Measurements from ENCODE around the gene ZIC1. TPM values are rescaled to one million over a fixed set of nuclear protein-coding genes. Genes with fewer than 3 reads are reported as not detected.

Gene ZIC1
- total RNA-seq, 1 experiment from 2014 or later = 0.36 TPM

GRCh38 chr3:147367676-147368075 lies 41.5 kb upstream of the ZIC1 start:
- CTCF ChIA-PET = no interaction called here
- POLR2A ChIA-PET = no interaction called here

GRCh38 chr3:147368151-147368550 lies 41.0 kb upstream of the ZIC1 start:
- CTCF ChIA-PET = no interaction called here
- no peaks in the 10 kb centered on the region for H3K4me1 ChIP-seq (ENCODE audit: control insufficient read depth, insufficient read depth, low read length)
- intact Hi-C loops (cut with micrococcal nuclease; ENCODE audit: unreplicated experiment) = no loop called here
- ATAC-seq (no peak), DNase-seq (ENCODE audit: low read depth, low spot score) (no peak)
- POLR2A ChIA-PET = no interaction called here
- no peak overlapping the region for H3K27ac ChIP-seq (ENCODE audit: low read length)
- no peak overlapping the region for H3K4me3 ChIP-seq (ENCODE audit: low read depth in 2 of 2, low read length in 2 of 2)
- H3K36me3 ChIP-seq (ENCODE audit: control insufficient read depth, insufficient read depth, low read length) = no peaks in the 10 kb centered on the region
- BruUV-seq (replicated peaks) = no TSS peak
- TF ChIP-seq TCF7L2 (IDR thresholded peaks at IDR 0.05; ENCODE audit: low read depth, low read length) (no peak), SIN3A (IDR thresholded peaks at IDR 0.05; ENCODE audit: borderline replicate concordance, insufficient read depth, low read depth, low read length) (no peak), REST (IDR thresholded peaks at IDR 0.05; ENCODE audit: insufficient read depth in 1 of 2, low read depth in 2 of 2, low read length in 1 of 2) (no peak), POLR2AphosphoS5 (IDR thresholded peaks at IDR 0.05; ENCODE audit: low read depth, low read length) (no peak)
- TF ChIP-seq, protein P1, sequence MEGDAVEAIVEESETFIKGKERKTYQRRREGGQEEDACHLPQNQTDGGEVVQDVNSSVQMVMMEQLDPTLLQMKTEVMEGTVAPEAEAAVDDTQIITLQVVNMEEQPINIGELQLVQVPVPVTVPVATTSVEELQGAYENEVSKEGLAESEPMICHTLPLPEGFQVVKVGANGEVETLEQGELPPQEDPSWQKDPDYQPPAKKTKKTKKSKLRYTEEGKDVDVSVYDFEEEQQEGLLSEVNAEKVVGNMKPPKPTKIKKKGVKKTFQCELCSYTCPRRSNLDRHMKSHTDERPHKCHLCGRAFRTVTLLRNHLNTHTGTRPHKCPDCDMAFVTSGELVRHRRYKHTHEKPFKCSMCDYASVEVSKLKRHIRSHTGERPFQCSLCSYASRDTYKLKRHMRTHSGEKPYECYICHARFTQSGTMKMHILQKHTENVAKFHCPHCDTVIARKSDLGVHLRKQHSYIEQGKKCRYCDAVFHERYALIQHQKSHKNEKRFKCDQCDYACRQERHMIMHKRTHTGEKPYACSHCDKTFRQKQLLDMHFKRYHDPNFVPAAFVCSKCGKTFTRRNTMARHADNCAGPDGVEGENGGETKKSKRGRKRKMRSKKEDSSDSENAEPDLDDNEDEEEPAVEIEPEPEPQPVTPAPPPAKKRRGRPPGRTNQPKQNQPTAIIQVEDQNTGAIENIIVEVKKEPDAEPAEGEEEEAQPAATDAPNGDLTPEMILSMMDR (IDR thresholded peaks at IDR 0.05) = no peak
- peaks cover 46% of the 10 kb centered on the region for H3K27me3 ChIP-seq (ENCODE audit: control insufficient read depth, insufficient read depth, low read length)
- H3K9me3 ChIP-seq (ENCODE audit: control insufficient read depth, insufficient read depth, low read depth, low read length) = no peaks in the 10 kb centered on the region
- in situ Hi-C loops (cut with HindIII; ENCODE audit: low pct_unique_long_range_greater_than_20kb, low sequenced_read_pairs) = no loop called here

More at GRCh38 chr3:147367676-147368075, 41.5 kb upstream of the ZIC1 start:
- Histone ChIP-seq H3K9me3 (ENCODE audit: control insufficient read depth, insufficient read depth, low read depth, low read length) (no peaks in the 10 kb centered on the region), H3K27ac (ENCODE audit: low read length) (no peak overlapping the region), H3K27me3 (ENCODE audit: control insufficient read depth, insufficient read depth, low read length) (peaks cover 46% of the 10 kb centered on the region), H3K36me3 (ENCODE audit: control insufficient read depth, insufficient read depth, low read length) (no peaks in the 10 kb centered on the region), H3K4me3 (ENCODE audit: low read depth in 2 of 2, low read length in 2 of 2) (no peak overlapping the region), H3K4me1 (ENCODE audit: control insufficient read depth, insufficient read depth, low read length) (no peaks in the 10 kb centered on the region)
- in situ Hi-C loops (cut with HindIII; ENCODE audit: low pct_unique_long_range_greater_than_20kb, low sequenced_read_pairs) = no loop called here
- TF ChIP-seq, protein P1 (IDR thresholded peaks at IDR 0.05) = no peak
- TF ChIP-seq SIN3A (IDR thresholded peaks at IDR 0.05; ENCODE audit: borderline replicate concordance, insufficient read depth, low read depth, low read length) (no peak), REST (IDR thresholded peaks at IDR 0.05; ENCODE audit: insufficient read depth in 1 of 2, low read depth in 2 of 2, low read length in 1 of 2) (no peak), TCF7L2 (IDR thresholded peaks at IDR 0.05; ENCODE audit: low read depth, low read length) (no peak), POLR2AphosphoS5 (IDR thresholded peaks at IDR 0.05; ENCODE audit: low read depth, low read length) (no peak)
- no peak for ATAC-seq
- no TSS peak for BruUV-seq (replicated peaks)
- intact Hi-C loops (cut with micrococcal nuclease; ENCODE audit: unreplicated experiment) = no loop called here
- DNase-seq (ENCODE audit: low read depth, low spot score) = no peak
